Activated B cell treated with CpG ODN at 0.5 μM for 24 hours (primary cell): ENCODE results near the gene PAWR. TPM values are rescaled to one million over a fixed set of nuclear protein-coding genes. Genes with fewer than 3 reads are reported as not detected.
"Not testable (repeated sequence)": the region's sequence is repeated elsewhere in the genome, so short reads cannot be mapped to it uniquely, and the experiment has no call there.

Source experiments
- ATAC-seq: fragments of 200-7000 bp; cut with Tn5 transposase; one replicate; pipeline ENCODE4 v1.10.0; 2021; ENCODE audit warnings: low read depth, mild to moderate bottlenecking, moderate library complexity
- CTCF ChIA-PET: fragments of 350-600 bp; sonication (Branson Sonifier 250); formaldehyde crosslinking; loops from one replicate; lab custom pipeline; 2021; ENCODE audit warnings: antibody characterized with exemption; lab: Charles Lee
- POLR2A ChIA-PET: fragments of 350-600 bp; sonication (Branson Sonifier 250); formaldehyde crosslinking; loops from one replicate; lab custom pipeline; 2021; ENCODE audit warnings: antibody characterized with exemption; lab: Charles Lee
- DNase-seq: peaks from one replicate; pipeline ENCODE4 v3.0.0; 2022
- H3K27ac Mint-ChIP-seq: one replicate; pipeline ENCODE4 v1.8.0; 2020; ENCODE audit warnings: mixed read lengths
- H3K27me3 Mint-ChIP-seq: one replicate; pipeline ENCODE4 v1.8.0; 2021; ENCODE audit warnings: mixed read lengths
- H3K36me3 Mint-ChIP-seq: one replicate; pipeline ENCODE4 v1.8.0; 2021; ENCODE audit warnings: low read depth, mixed read lengths
- H3K4me1 Mint-ChIP-seq: one replicate; pipeline ENCODE4 v1.8.0; 2021; ENCODE audit warnings: mixed read lengths
- H3K4me3 Mint-ChIP-seq: one replicate; pipeline ENCODE4 v1.8.0; 2020; ENCODE audit warnings: mild to moderate bottlenecking, mixed read lengths
- H3K9me3 Mint-ChIP-seq: one replicate; pipeline ENCODE4 v1.8.0; 2020; ENCODE audit warnings: mixed read lengths
- intact Hi-C: fragments of 100-400 bp; cut with micrococcal nuclease; formaldehyde crosslinking; loops from one replicate; pipeline ENCODE4 v1.15.1; 2024
- total RNA-seq: library from RNA; stranded (reverse); gene quantifications from 2 replicates; pipeline ENCODE4 v1.2.3, GENCODE V29; 2022
- TF ChIP-seq, protein P1 (sequence below): fragments of 200-600 bp; IDR thresholded peaks from one replicate; pipeline ENCODE4 v1.8.0; 2022; ENCODE audit warnings: antibody characterized with exemption, mild to moderate bottlenecking

Gene PAWR
- total RNA-seq, 1 donor from 2014 or later = 53.1 TPM

DNA sequence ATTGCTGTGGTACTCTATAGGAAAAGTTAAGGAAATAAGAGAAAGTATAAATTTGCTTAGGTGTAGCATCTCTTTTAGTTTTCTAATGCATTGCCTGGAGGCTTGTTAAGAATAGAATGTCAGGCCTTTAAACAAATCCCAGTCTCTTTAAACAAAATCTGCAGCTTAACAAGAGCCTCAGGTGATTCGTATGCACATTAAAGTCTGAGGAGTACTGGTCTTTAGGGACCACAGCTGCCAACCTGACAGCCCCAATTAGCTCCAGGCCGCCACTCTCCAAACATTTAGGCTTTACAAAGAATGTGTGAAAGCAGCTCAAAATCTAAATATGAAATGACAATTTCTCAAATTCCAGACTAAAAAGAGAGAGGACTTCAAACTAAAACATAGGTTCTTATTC lies 35.7 kb downstream of the PAWR start:
- CTCF ChIA-PET = no interaction called here

DNA sequence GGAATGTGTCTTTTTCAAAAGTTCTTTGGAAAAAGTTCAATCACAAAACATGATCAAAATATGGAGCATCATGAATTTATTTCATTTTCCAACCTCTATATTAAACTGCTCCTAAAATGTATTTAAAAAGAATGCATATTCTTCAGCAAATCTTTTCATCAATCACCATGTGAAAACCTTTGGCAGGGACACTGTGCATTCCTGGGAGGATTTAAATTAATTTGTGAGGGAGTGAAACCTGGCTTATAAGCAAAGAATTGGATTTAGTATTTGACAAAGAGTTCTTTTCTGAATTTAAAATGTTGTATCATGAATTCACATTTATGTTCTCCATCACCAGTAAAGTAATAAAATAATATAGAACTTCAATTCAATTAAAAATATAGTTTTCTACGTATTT lies 38.2 kb downstream of the PAWR start:
- POLR2A ChIA-PET = no interaction called here
- intact Hi-C loops = no loop called here
- H3K27ac Mint-ChIP-seq = no peak overlapping the region
- CTCF ChIA-PET = no interaction called here
- TF ChIP-seq, protein P1, sequence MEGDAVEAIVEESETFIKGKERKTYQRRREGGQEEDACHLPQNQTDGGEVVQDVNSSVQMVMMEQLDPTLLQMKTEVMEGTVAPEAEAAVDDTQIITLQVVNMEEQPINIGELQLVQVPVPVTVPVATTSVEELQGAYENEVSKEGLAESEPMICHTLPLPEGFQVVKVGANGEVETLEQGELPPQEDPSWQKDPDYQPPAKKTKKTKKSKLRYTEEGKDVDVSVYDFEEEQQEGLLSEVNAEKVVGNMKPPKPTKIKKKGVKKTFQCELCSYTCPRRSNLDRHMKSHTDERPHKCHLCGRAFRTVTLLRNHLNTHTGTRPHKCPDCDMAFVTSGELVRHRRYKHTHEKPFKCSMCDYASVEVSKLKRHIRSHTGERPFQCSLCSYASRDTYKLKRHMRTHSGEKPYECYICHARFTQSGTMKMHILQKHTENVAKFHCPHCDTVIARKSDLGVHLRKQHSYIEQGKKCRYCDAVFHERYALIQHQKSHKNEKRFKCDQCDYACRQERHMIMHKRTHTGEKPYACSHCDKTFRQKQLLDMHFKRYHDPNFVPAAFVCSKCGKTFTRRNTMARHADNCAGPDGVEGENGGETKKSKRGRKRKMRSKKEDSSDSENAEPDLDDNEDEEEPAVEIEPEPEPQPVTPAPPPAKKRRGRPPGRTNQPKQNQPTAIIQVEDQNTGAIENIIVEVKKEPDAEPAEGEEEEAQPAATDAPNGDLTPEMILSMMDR = no peak
- no peak for DNase-seq
- no peaks in the 10 kb centered on the region for H3K9me3 Mint-ChIP-seq
- no peak for ATAC-seq
- H3K4me3 Mint-ChIP-seq = no peak overlapping the region
- H3K36me3 Mint-ChIP-seq = peaks cover 34% of the 10 kb centered on the region
- H3K4me1 Mint-ChIP-seq = peaks cover 13% of the 10 kb centered on the region
- H3K27me3 Mint-ChIP-seq = no peaks in the 10 kb centered on the region

More for the DNA sequence above, 35.7 kb downstream of the PAWR start:
- DNase-seq (no peak), ATAC-seq (no peak)
- Mint-ChIP-seq H3K36me3 (peaks cover 30% of the 10 kb centered on the region), H3K9me3 (no peaks in the 10 kb centered on the region), H3K27ac (no peak overlapping the region), H3K4me3 (no peak overlapping the region), H3K27me3 (no peaks in the 10 kb centered on the region), H3K4me1 (peaks cover 5% of the 10 kb centered on the region)
- intact Hi-C loops = no loop called here
- TF ChIP-seq, protein P1 = no peak
- POLR2A ChIA-PET = no interaction called here

DNA sequence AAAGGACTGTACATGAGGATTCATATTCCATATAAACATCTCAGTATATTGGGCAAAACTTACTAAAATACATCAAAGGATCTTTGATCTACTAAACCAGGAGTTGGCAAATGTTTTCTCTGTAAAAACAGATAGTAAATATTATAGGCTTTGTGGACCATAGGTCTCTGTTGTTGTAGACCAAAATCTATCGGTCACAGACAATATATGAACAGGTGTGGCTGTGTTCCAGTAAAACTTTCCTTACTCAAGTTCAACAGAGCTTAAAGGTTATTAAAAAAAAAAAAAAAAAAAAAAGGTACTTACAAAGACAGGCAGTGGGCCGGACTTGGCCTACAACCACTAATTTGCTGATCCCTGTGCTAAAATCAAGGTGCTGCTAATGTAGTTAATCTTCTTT lies 40.3 kb downstream of the PAWR start:
- no peak overlapping the region for H3K27ac Mint-ChIP-seq
- POLR2A ChIA-PET = no interaction called here
- peaks cover 20% of the 10 kb centered on the region for H3K4me1 Mint-ChIP-seq

DNA sequence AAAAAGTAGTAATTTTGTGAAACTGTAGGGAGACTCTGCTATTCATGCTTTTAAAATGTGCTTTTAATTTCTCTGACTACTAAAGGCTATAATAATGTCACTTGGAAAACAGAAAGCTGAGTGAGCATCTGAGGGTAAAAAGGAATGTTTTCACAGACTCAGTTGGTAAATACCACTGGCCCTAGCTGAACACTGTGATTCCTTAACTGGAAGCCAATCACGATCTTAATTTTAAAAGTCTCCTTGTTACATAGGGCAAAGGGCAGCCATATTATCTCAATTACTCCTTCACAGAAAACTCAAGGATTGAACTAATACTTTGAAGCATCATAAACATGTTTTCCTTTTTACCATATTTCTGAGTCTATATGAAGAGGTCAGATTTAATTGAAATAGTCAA lies 41.9 kb downstream of the PAWR start:
- H3K36me3 Mint-ChIP-seq = peaks cover 17% of the 10 kb centered on the region
- H3K27ac Mint-ChIP-seq = no peak overlapping the region
- CTCF ChIA-PET = no interaction called here
- intact Hi-C loops = no loop called here
- POLR2A ChIA-PET = interaction anchor here (0.6 kb wide), 1 partner anchor 78 kb away, joined by 3 read pairs; no protein-coding TSS in a partner anchor
- H3K27me3 Mint-ChIP-seq = no peaks in the 10 kb centered on the region
- TF ChIP-seq, protein P1 = no peak
- H3K9me3 Mint-ChIP-seq = no peaks in the 10 kb centered on the region
- no peak overlapping the region for H3K4me3 Mint-ChIP-seq
- H3K4me1 Mint-ChIP-seq = peaks cover 25% of the 10 kb centered on the region
- DNase-seq (no peak), ATAC-seq (no peak)

More for the DNA sequence above, 40.3 kb downstream of the PAWR start:
- no peaks in the 10 kb centered on the region for H3K27me3 Mint-ChIP-seq
- H3K4me3 Mint-ChIP-seq = no peak overlapping the region
- TF ChIP-seq, protein P1 = no peak
- H3K9me3 Mint-ChIP-seq = no peaks in the 10 kb centered on the region
- DNase-seq (no peak), ATAC-seq (no peak)
- CTCF ChIA-PET = no interaction called here
- intact Hi-C loops = no loop called here
- peaks cover 26% of the 10 kb centered on the region for H3K36me3 Mint-ChIP-seq

DNA sequence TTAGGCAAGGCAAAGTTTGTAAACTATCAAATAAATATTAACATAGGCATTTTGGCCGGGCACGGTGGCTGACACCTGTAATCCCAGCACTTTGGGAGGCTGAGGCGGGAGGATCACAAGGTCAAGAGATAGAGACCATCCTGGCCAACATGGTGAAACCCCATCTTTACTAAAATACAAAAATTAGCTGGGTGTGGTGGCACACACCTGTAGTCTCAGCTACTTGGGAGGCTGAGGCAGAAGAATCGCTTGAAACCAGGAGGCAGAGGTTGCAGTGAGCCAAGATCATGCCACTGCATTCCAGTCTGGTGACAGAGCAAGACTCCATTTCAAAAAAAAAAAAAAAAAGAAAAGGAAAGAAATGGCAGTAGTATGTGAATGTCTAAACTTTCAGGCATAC lies 43.9 kb downstream of the PAWR start:
- H3K4me3 Mint-ChIP-seq, H3K27ac Mint-ChIP-seq, ATAC-seq, H3K27me3 Mint-ChIP-seq, H3K9me3 Mint-ChIP-seq, CTCF ChIA-PET, DNase-seq, intact Hi-C loops: not testable (repeated sequence)
- Mint-ChIP-seq H3K4me1 (peaks cover 24% of the 10 kb centered on the region), H3K36me3 (peaks cover 15% of the 10 kb centered on the region)
- POLR2A ChIA-PET = interaction anchor here (0.5 kb wide), 1 partner anchor 116 kb away, joined by 4 read pairs; no protein-coding TSS in a partner anchor

DNA sequence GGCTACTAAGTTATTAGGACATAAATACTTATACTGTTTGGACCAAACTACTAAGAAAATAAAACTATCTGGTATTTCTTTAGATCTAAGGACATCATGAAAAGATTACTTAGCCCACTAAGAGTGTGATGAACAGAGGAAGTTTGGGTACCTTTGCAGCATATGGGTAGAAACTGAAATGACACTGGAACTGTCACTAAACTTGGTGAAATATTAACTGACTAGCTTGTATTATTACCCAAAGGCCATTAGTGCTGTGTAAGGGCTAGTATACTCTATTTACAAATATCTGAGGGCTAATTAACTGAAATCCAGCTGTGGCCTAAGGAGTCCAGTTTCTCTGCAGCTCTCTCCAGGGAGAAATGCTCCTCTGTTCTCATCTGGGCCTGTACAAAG lies 45.5 kb downstream of the PAWR start:
- TF ChIP-seq, protein P1 = no peak
- Mint-ChIP-seq H3K4me1 (peaks cover 23% of the 10 kb centered on the region), H3K9me3 (no peaks in the 10 kb centered on the region), H3K27ac (no peak overlapping the region), H3K4me3 (no peak overlapping the region), H3K27me3 (no peaks in the 10 kb centered on the region), H3K36me3 (peaks cover 12% of the 10 kb centered on the region)
- no peak for DNase-seq
- intact Hi-C loops = no loop called here
- CTCF ChIA-PET = no interaction called here
- no peak for ATAC-seq
- POLR2A ChIA-PET = interaction anchor here (0.5 kb wide), 1 partner anchor 43 kb away, joined by 4 read pairs; no protein-coding TSS in a partner anchor
